ENCODE measurements around the gene IL2RA.

The IL2RA gene

GRCh38 chr10:6091630-6092029 lies 29.5 kb upstream of the IL2RA start:
- DNase-seq = no peak
- H3K36me3 Mint-ChIP-seq (ENCODE audit: low read depth) = peaks cover 68% of the 10 kb centered on the region
- no peaks in the 10 kb centered on the region for H3K9me3 Mint-ChIP-seq
- H3K27ac Mint-ChIP-seq = peak overlapping the region; percentile 78
- H3K4me3 Mint-ChIP-seq = peak overlapping the region; percentile 71
- H3K4me1 Mint-ChIP-seq (ENCODE audit: low read depth) = peaks cover 80% of the 10 kb centered on the region
- no peaks in the 10 kb centered on the region for H3K27me3 Mint-ChIP-seq

DNA sequence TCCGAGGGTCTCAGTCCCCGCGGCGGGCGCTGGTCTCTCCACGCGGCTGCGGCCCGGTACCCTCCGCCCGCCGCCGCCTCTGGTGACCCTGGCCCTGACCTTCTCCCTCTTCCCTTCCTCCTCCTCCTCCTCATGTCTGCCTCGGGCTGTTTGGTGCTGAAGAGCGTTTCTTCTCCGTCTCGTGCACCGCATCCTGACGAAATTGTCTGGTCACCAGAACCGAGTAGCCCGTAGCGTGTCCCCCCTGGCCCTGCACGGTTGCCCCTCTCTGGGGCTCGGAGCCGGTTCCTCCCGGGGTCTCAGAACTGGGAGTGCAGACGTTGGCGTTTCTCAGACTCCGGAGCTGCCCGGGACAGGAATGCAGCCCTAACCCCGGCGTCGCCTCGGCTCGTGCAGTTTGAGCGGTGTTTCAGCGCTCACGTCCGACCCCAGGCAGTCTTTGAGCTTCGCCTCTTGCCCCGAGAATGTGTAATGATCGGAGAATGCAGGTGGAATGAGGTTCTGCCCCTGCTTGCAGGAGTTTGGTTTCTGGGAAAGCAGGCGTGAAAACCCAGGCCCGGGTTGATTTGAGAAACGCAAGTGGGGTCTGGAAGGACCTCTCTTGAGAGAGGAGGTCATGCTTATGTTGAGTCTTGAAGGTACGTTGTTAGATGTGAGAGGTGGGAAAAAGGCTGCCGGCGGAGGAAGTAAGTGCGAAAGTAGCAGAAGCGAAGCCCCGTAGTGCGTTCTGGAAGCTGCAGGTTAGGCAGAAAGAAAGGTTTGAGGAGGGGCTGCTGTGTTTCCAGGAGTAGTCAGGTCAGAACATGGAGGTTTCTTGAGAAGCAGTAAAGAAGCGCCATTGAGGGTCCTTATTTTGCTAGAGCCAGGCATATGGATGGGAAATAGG lies 27.4 kb upstream of the IL2RA start:
- H3K4me3 Mint-ChIP-seq = peak overlapping the region; percentile 95
- H3K36me3 Mint-ChIP-seq (ENCODE audit: low read depth) = peaks cover 49% of the 10 kb centered on the region
- H3K4me1 Mint-ChIP-seq (ENCODE audit: low read depth) = peaks cover 76% of the 10 kb centered on the region
- no peaks in the 10 kb centered on the region for H3K27me3 Mint-ChIP-seq
- H3K9me3 Mint-ChIP-seq = no peaks in the 10 kb centered on the region
- peak; percentile 65 for DNase-seq
- H3K27ac Mint-ChIP-seq = peak overlapping the region; percentile 91

GRCh38 chr10:6088721-6089333 lies 26.7 kb upstream of the IL2RA start, which contains the start of gene RBM17:
TSS of gene RBM17 (plus strand) at chr10:6089034. CDS start at chr10:6097066, 8,032 bp downstream.
- Mint-ChIP-seq H3K36me3 (ENCODE audit: low read depth) (peaks cover 42% of the 10 kb centered on the region), H3K27me3 (no peaks in the 10 kb centered on the region), H3K27ac (peak within 1 kb of the TSS; percentile 91), H3K9me3 (no peaks in the 10 kb centered on the region), H3K4me3 (peak within 1 kb of the TSS; percentile 95), H3K4me1 (ENCODE audit: low read depth) (peaks cover 73% of the 10 kb centered on the region)
- peak; percentile 100 for DNase-seq

- H3K4me1 Mint-ChIP-seq (ENCODE audit: low read depth) = peaks cover 78% of the 10 kb centered on the region
- H3K36me3 Mint-ChIP-seq (ENCODE audit: low read depth) = peaks cover 22% of the 10 kb centered on the region
- peak; percentile 90 for DNase-seq
- H3K9me3 Mint-ChIP-seq = peaks cover 4% of the 10 kb centered on the region
- peak overlapping the region; percentile 91 for H3K27ac Mint-ChIP-seq
- H3K4me3 Mint-ChIP-seq = peak overlapping the region; percentile 67
- H3K27me3 Mint-ChIP-seq = no peaks in the 10 kb centered on the region
Observed at GRCh38 chr10:6086375-6087233, 24.4 kb upstream of the IL2RA start.

DNA sequence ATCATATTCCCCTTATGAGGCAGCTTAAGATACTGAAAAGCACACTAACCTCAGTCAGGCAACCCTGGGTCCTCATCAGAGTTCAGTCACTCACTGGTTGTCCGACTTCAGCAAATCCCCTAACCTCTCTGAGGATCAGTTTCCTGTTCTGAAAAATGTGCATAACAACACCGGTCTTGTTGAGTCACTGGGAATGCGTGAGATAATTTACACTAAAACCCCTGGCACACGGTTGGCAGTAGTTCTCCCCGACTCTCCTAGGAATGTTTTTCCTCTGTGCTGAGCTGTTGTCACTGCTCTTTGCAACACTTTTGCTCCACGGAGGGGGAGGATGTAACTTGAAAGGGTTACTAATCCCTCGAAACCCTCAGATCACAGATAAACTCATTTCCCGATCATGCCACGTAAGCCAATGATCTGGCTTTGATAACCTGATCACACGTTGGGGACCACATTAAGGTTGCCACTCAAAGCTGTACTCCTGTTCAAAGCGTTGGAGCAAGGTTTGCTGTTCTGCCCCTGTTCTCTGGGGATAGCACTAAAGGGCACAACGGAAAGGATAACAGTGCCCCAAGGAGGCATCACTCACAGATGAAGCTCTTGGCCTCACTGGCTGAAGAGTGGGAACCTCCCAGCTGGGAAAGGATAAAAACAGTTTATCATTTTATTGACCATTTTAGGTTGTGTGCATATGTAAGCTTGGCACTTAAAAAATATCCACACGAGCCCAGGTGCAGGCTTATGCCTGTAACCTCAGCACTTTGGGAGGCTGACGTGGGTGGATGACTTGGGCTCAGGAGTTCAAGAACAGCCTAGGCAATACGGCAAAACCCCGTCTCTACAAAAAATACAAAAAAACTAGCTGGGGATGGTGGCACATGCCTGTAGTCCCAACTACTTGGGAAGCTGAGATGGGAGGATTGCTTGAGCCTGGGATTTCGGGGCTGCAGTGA lies 21.6 kb upstream of the IL2RA start:
- Mint-ChIP-seq H3K4me3 (peak overlapping the region; percentile 74), H3K27ac (peak overlapping the region; percentile 97), H3K36me3 (ENCODE audit: low read depth) (no peaks in the 10 kb centered on the region), H3K9me3 (peaks cover 4% of the 10 kb centered on the region), H3K4me1 (ENCODE audit: low read depth) (peaks cover 74% of the 10 kb centered on the region), H3K27me3 (no peaks in the 10 kb centered on the region)
- peak; percentile 74 for DNase-seq

- Mint-ChIP-seq H3K27me3 (no peaks in the 10 kb centered on the region), H3K36me3 (ENCODE audit: low read depth) (no peaks in the 10 kb centered on the region), H3K9me3 (peaks cover 4% of the 10 kb centered on the region), H3K4me3 (peak overlapping the region; percentile 74), H3K27ac (peak overlapping the region; percentile 97), H3K4me1 (ENCODE audit: low read depth) (peaks cover 65% of the 10 kb centered on the region)
- DNase-seq = no peak
Observed at GRCh38 chr10:6082496-6083395, 20.6 kb upstream of the IL2RA start.

GRCh38 chr10:6080417-6080973 lies 18.3 kb upstream of the IL2RA start:
- DNase-seq = no peak
- Mint-ChIP-seq H3K4me3 (no peak overlapping the region), H3K27ac (no peak overlapping the region), H3K36me3 (ENCODE audit: low read depth) (no peaks in the 10 kb centered on the region), H3K27me3 (no peaks in the 10 kb centered on the region), H3K4me1 (ENCODE audit: low read depth) (peaks cover 57% of the 10 kb centered on the region), H3K9me3 (peaks cover 4% of the 10 kb centered on the region)

DNA sequence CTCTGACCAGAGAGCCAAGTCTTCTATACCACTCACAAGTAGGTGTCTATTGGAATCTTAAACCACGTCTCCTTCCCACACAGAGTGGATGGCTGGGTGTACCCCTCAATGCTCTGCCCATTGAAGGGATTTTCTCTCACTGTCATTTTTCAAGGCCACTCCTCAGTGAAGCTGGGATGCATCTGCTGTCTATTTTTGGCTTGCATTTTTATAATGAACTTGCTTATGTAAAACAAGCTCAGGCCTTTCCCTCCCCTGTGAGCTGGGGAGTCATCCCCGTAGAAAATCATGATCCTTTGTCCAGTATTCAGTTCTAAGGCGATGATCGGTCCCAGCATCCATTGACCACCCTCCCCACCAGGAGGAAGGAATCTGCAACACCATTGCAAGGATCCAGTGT lies 16.9 kb upstream of the IL2RA start:
- Mint-ChIP-seq H3K9me3 (peaks cover 4% of the 10 kb centered on the region), H3K4me3 (no peak overlapping the region), H3K36me3 (ENCODE audit: low read depth) (no peaks in the 10 kb centered on the region), H3K4me1 (ENCODE audit: low read depth) (peaks cover 61% of the 10 kb centered on the region), H3K27me3 (no peaks in the 10 kb centered on the region), H3K27ac (no peak overlapping the region)
- no peak for DNase-seq

- H3K4me3 Mint-ChIP-seq = no peak overlapping the region
- H3K4me1 Mint-ChIP-seq (ENCODE audit: low read depth) = peaks cover 61% of the 10 kb centered on the region
- H3K9me3 Mint-ChIP-seq = peaks cover 4% of the 10 kb centered on the region
- H3K27ac Mint-ChIP-seq = no peak overlapping the region
- no peak for DNase-seq
- H3K36me3 Mint-ChIP-seq (ENCODE audit: low read depth) = no peaks in the 10 kb centered on the region
- no peaks in the 10 kb centered on the region for H3K27me3 Mint-ChIP-seq
Observed at GRCh38 chr10:6077071-6077675, 15.0 kb upstream of the IL2RA start.

DNA sequence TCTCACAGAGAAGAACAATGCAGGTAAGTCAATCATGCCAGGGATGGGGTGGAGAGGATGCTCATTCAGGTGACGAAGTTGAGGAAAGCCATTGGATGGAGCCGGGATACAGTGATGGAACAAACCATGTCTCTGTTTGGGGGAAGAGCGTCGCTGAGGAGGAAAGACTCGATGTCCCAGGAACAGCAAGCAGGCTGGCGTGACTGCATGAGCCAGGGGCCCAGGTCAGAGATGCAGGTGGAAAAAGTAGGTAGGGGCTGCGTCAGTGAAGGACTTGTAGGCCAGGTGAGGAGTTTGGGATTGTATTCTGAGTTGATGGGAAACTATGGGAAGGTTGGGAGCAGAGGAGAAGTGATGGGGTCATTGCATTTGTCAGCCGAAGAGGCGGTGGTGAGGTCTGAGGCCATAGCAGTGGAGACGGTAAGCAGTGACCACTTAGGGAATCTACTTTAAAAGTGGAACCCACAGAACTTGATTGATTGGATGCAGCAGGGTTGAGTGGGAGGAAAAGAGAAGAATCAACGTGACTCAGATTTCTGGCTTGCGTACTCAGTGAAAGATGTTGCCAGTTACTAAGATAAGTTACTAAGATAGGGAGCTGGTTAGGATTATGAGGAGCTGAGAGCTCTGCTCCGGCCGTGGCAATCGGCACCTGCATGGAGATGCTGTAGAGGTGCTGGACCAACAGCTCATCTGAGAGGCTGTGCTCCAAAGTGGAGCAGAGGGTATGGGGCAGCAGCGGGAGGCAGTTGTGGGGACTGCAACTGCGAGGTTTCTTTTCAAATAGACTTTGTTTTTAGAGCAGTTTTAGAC lies 12.5 kb upstream of the IL2RA start:
- H3K36me3 Mint-ChIP-seq (ENCODE audit: low read depth) = no peaks in the 10 kb centered on the region
- H3K4me3 Mint-ChIP-seq = peak overlapping the region; percentile 69
- H3K4me1 Mint-ChIP-seq (ENCODE audit: low read depth) = peaks cover 68% of the 10 kb centered on the region
- no peaks in the 10 kb centered on the region for H3K9me3 Mint-ChIP-seq
- H3K27ac Mint-ChIP-seq = peak overlapping the region; percentile 79
- H3K27me3 Mint-ChIP-seq = no peaks in the 10 kb centered on the region
- peak; percentile 49 for DNase-seq

- no peaks in the 10 kb centered on the region for H3K36me3 Mint-ChIP-seq (ENCODE audit: low read depth)
- no peaks in the 10 kb centered on the region for H3K27me3 Mint-ChIP-seq
- peak overlapping the region; percentile 73 for H3K4me3 Mint-ChIP-seq
- H3K27ac Mint-ChIP-seq = peak overlapping the region; percentile 94
- H3K9me3 Mint-ChIP-seq = no peaks in the 10 kb centered on the region
- DNase-seq = peak; percentile 39
- peaks cover 90% of the 10 kb centered on the region for H3K4me1 Mint-ChIP-seq (ENCODE audit: low read depth)
Observed at GRCh38 chr10:6072215-6072934, 10.2 kb upstream of the IL2RA start.
